ENCODE results near the gene RELB.

RELB gene

DNA sequence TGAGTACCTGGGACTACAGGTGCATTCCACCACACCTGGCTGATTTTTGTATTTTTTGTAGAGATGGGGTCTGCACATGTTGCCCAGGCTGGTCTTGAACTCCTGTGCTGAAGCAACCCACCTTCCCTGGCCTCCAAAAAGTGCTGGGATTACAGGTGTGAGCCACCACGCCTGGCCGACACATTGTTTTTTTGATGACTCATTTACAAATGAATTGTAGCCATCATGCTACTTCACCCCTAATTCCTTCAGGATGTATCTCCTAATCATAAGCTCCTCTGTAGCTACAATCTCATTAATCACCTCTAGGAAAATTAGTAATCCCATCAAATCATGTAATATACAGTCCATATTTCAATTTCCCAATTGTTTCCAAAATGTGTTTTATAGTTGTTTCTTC lies 17.9 kb downstream of the RELB start:
- H3K9me2 ChIP-seq (replicated peaks; ENCODE audit: low read depth, low read length) = no peaks in the 10 kb centered on the region
- no peaks in the 10 kb centered on the region for H3K9me3 ChIP-seq (ENCODE audit: insufficient read depth, low read depth, low read length)
- no peaks in the 10 kb centered on the region for H3K36me3 ChIP-seq (ENCODE audit: insufficient read depth, low read length)
- H3K79me2 ChIP-seq (ENCODE audit: insufficient read depth, low read length) = no peaks in the 10 kb centered on the region
- no peak overlapping the region for H3K9ac ChIP-seq (ENCODE audit: low read depth, low read length, poor library complexity, severe bottlenecking)
- TF ChIP-seq CTCF (conservative IDR thresholded peaks at IDR 0.05; ENCODE audit: low read length) = no peak
- TF ChIP-seq EZH2phosphoT487 (IDR thresholded peaks at IDR 0.05; ENCODE audit: borderline replicate concordance) = no peak
- no peaks in the 10 kb centered on the region for H3F3A ChIP-seq (ENCODE audit: low read depth)
- H3K27me3 ChIP-seq (ENCODE audit: insufficient read depth, low read length, poor library complexity, severe bottlenecking) = no peaks in the 10 kb centered on the region
- H4K20me1 ChIP-seq (ENCODE audit: insufficient read depth, low read length, poor library complexity, severe bottlenecking) = no peaks in the 10 kb centered on the region
- no peaks in the 10 kb centered on the region for H3K4me1 ChIP-seq (ENCODE audit: insufficient read depth, low read length, poor library complexity, severe bottlenecking)
- no peak overlapping the region for H3K4me3 ChIP-seq (ENCODE audit: low read length, poor library complexity, severe bottlenecking)
- no peak overlapping the region for H3K4me2 ChIP-seq (ENCODE audit: low read depth, low read length, poor library complexity, severe bottlenecking)
- no peak overlapping the region for H2AFZ ChIP-seq (ENCODE audit: low read length)

- H3F3A ChIP-seq (ENCODE audit: low read depth) = no peaks in the 10 kb centered on the region
- H3K9me2 ChIP-seq (replicated peaks; ENCODE audit: low read depth, low read length) = no peaks in the 10 kb centered on the region
- no peak overlapping the region for H2AFZ ChIP-seq (ENCODE audit: low read length)
- no peaks in the 10 kb centered on the region for H3K27me3 ChIP-seq (ENCODE audit: insufficient read depth, low read length, poor library complexity, severe bottlenecking)
- H3K4me3 ChIP-seq (ENCODE audit: low read length, poor library complexity, severe bottlenecking) = no peak overlapping the region
- H3K9me3 ChIP-seq (ENCODE audit: insufficient read depth, low read depth, low read length) = no peaks in the 10 kb centered on the region
- no peaks in the 10 kb centered on the region for H3K79me2 ChIP-seq (ENCODE audit: insufficient read depth, low read length)
- no peaks in the 10 kb centered on the region for H3K36me3 ChIP-seq (ENCODE audit: insufficient read depth, low read length)
- no peaks in the 10 kb centered on the region for H4K20me1 ChIP-seq (ENCODE audit: insufficient read depth, low read length, poor library complexity, severe bottlenecking)
- H3K4me1 ChIP-seq (ENCODE audit: insufficient read depth, low read length, poor library complexity, severe bottlenecking) = no peaks in the 10 kb centered on the region
- no peak overlapping the region for H3K9ac ChIP-seq (ENCODE audit: low read depth, low read length, poor library complexity, severe bottlenecking)
- H3K4me2 ChIP-seq (ENCODE audit: low read depth, low read length, poor library complexity, severe bottlenecking) = no peak overlapping the region
- TF ChIP-seq EZH2phosphoT487 (IDR thresholded peaks at IDR 0.05; ENCODE audit: borderline replicate concordance) = no peak
- no peak for TF ChIP-seq CTCF (conservative IDR thresholded peaks at IDR 0.05; ENCODE audit: low read length)
Observed at GRCh38 chr19:45020071-45020470, 18.8 kb downstream of the RELB start.

DNA sequence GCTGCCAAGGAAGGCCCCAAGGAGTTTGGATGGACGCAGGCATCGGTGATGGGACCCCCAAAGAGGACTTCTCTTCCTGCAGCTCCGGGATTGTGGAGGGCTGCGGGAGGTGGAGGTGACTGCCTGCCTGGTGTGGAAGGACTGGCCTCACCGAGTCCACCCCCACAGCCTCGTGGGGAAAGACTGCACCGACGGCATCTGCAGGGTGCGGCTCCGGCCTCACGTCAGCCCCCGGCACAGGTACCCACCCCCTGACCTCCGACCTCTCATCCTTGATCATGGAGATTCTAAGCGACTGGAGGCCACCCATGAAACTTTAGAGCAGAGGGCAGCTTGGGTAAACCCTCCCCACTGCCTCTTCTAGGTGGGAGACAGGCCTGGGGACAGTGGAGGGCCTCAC lies 20.7 kb downstream of the RELB start:
- H3K9me3 ChIP-seq (ENCODE audit: insufficient read depth, low read depth, low read length) = no peaks in the 10 kb centered on the region
- no peaks in the 10 kb centered on the region for H3K9me2 ChIP-seq (replicated peaks; ENCODE audit: low read depth, low read length)
- H2AFZ ChIP-seq (ENCODE audit: low read length) = no peak overlapping the region
- no peak for TF ChIP-seq EZH2phosphoT487 (IDR thresholded peaks at IDR 0.05; ENCODE audit: borderline replicate concordance)
- no peaks in the 10 kb centered on the region for H3F3A ChIP-seq (ENCODE audit: low read depth)
- H3K36me3 ChIP-seq (ENCODE audit: insufficient read depth, low read length) = no peaks in the 10 kb centered on the region
- no peaks in the 10 kb centered on the region for H3K27me3 ChIP-seq (ENCODE audit: insufficient read depth, low read length, poor library complexity, severe bottlenecking)
- no peak overlapping the region for H3K4me3 ChIP-seq (ENCODE audit: low read length, poor library complexity, severe bottlenecking)
- no peaks in the 10 kb centered on the region for H4K20me1 ChIP-seq (ENCODE audit: insufficient read depth, low read length, poor library complexity, severe bottlenecking)
- H3K9ac ChIP-seq (ENCODE audit: low read depth, low read length, poor library complexity, severe bottlenecking) = no peak overlapping the region
- H3K4me2 ChIP-seq (ENCODE audit: low read depth, low read length, poor library complexity, severe bottlenecking) = no peak overlapping the region
- H3K79me2 ChIP-seq (ENCODE audit: insufficient read depth, low read length) = no peaks in the 10 kb centered on the region
- H3K4me1 ChIP-seq (ENCODE audit: insufficient read depth, low read length, poor library complexity, severe bottlenecking) = no peaks in the 10 kb centered on the region

GRCh38 chr19:45023048-45023447 lies 21.8 kb downstream of the RELB start:
- TF ChIP-seq CTCF (conservative IDR thresholded peaks at IDR 0.05; ENCODE audit: low read length) (no peak), EZH2phosphoT487 (IDR thresholded peaks at IDR 0.05; ENCODE audit: borderline replicate concordance) (no peak)
- H3K4me2 ChIP-seq (ENCODE audit: low read depth, low read length, poor library complexity, severe bottlenecking) = no peak overlapping the region
- no peaks in the 10 kb centered on the region for H3K36me3 ChIP-seq (ENCODE audit: insufficient read depth, low read length)

More at GRCh38 chr19:45023048-45023447, 21.8 kb downstream of the RELB start:
- Histone ChIP-seq H3K9ac (ENCODE audit: low read depth, low read length, poor library complexity, severe bottlenecking) (no peak overlapping the region), H4K20me1 (ENCODE audit: insufficient read depth, low read length, poor library complexity, severe bottlenecking) (no peaks in the 10 kb centered on the region), H3K9me3 (ENCODE audit: insufficient read depth, low read depth, low read length) (no peaks in the 10 kb centered on the region), H2AFZ (ENCODE audit: low read length) (no peak overlapping the region), H3K9me2 (replicated peaks; ENCODE audit: low read depth, low read length) (no peaks in the 10 kb centered on the region), H3K79me2 (ENCODE audit: insufficient read depth, low read length) (no peaks in the 10 kb centered on the region), H3K27me3 (ENCODE audit: insufficient read depth, low read length, poor library complexity, severe bottlenecking) (no peaks in the 10 kb centered on the region), H3F3A (ENCODE audit: low read depth) (no peaks in the 10 kb centered on the region), H3K4me3 (ENCODE audit: low read length, poor library complexity, severe bottlenecking) (no peak overlapping the region), H3K4me1 (ENCODE audit: insufficient read depth, low read length, poor library complexity, severe bottlenecking) (no peaks in the 10 kb centered on the region)

Data from Loucy (cell line).